Calu3 (cell line): ENCODE data around the gene HEBP1. TPM values are rescaled to one million over a fixed set of nuclear protein-coding genes. Genes with fewer than 3 reads are reported as not detected.

Source experiments
- BruUV-seq: library from RNA; stranded (reverse); fragments of 400-500 nt; replicated peaks from 2 replicates; lab custom pipeline; 2021; lab: Mats Ljungman, UMichigan
- CTCF ChIA-PET: fragments of 300-600 bp; sonication (Branson Sonifier 250); formaldehyde crosslinking; loops from one replicate; lab custom pipeline; 2022; ENCODE audit warnings: antibody characterized with exemption; lab: Charles Lee
- DNase-seq: peaks from one replicate; pipeline ENCODE4 v3.0.0; 2022
- H3K27ac Mint-ChIP-seq: one replicate; pipeline ENCODE4 v1.8.0; 2022; ENCODE audit warnings: mixed read lengths; ENCODE audit not compliant: unreplicated experiment
- H3K27me3 Mint-ChIP-seq: one replicate; pipeline ENCODE4 v1.8.0; 2022; ENCODE audit warnings: mixed read lengths; ENCODE audit not compliant: unreplicated experiment
- H3K36me3 Mint-ChIP-seq: one replicate; pipeline ENCODE4 v1.8.0; 2022; ENCODE audit warnings: mild to moderate bottlenecking, moderate library complexity, mixed read lengths; ENCODE audit not compliant: insufficient read depth, unreplicated experiment
- H3K4me1 Mint-ChIP-seq: one replicate; pipeline ENCODE4 v1.8.0; 2022; ENCODE audit warnings: mild to moderate bottlenecking, low read depth, mixed read lengths; ENCODE audit not compliant: unreplicated experiment
- H3K4me3 Mint-ChIP-seq: one replicate; pipeline ENCODE4 v1.8.0; 2022; ENCODE audit warnings: mild to moderate bottlenecking, low read depth, moderate library complexity, mixed read lengths; ENCODE audit not compliant: unreplicated experiment
- H3K9me3 Mint-ChIP-seq: one replicate; pipeline ENCODE4 v1.8.0; 2022; ENCODE audit warnings: low read depth, mixed read lengths; ENCODE audit not compliant: unreplicated experiment
- intact Hi-C: fragments of 100-400 bp; cut with micrococcal nuclease; formaldehyde crosslinking; loops from one replicate; pipeline ENCODE4 v1.10.0; 2022; ENCODE audit not compliant: unreplicated experiment
- total RNA-seq: library from RNA; stranded (reverse); gene quantifications from 2 replicates; pipeline ENCODE4 v1.2.3, GENCODE V29; 2022
- TF ChIP-seq, protein P1 (sequence below): fragments of 200-600 bp; IDR thresholded peaks from one replicate; pipeline ENCODE4 v1.8.0; 2022; ENCODE audit warnings: antibody characterized with exemption; ENCODE audit not compliant: unreplicated experiment

Gene HEBP1
- total RNA-seq, 1 experiment from 2014 or later, result 10.6 TPM

DNA sequence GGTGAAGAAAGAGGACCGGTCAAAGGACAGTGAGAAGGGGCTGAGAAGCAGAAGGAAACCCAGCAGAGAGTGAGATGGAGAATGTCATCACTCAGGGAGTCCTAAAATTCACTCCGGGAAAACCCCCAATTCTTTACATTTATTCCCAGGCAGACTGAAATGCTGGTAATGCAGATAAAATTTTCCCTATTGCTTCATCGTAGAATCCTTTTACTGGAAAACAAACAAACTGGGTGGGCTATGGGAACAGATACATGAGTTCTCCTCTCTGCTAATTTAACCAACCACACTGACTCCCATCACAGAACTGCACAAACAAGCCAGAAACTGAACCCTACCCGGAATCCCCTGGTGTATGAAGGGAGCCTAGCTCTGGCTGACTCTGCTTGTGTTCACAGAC lies 20.9 kb downstream of the HEBP1 start:
- Mint-ChIP-seq H3K4me3 (no peak overlapping the region), H3K4me1 (peaks cover 8% of the 10 kb centered on the region), H3K27me3 (no peaks in the 10 kb centered on the region), H3K36me3 (no peaks in the 10 kb centered on the region), H3K9me3 (no peaks in the 10 kb centered on the region), H3K27ac (no peak overlapping the region)
- intact Hi-C loops, result loop anchor here (5.0 to 10.0 kb wide), 2 partner anchors 62 to 254 kb away; no protein-coding TSS in a partner anchor
- CTCF ChIA-PET, result no interaction called here
- no TSS peak for BruUV-seq
- DNase-seq, result no peak
- TF ChIP-seq, protein P1, sequence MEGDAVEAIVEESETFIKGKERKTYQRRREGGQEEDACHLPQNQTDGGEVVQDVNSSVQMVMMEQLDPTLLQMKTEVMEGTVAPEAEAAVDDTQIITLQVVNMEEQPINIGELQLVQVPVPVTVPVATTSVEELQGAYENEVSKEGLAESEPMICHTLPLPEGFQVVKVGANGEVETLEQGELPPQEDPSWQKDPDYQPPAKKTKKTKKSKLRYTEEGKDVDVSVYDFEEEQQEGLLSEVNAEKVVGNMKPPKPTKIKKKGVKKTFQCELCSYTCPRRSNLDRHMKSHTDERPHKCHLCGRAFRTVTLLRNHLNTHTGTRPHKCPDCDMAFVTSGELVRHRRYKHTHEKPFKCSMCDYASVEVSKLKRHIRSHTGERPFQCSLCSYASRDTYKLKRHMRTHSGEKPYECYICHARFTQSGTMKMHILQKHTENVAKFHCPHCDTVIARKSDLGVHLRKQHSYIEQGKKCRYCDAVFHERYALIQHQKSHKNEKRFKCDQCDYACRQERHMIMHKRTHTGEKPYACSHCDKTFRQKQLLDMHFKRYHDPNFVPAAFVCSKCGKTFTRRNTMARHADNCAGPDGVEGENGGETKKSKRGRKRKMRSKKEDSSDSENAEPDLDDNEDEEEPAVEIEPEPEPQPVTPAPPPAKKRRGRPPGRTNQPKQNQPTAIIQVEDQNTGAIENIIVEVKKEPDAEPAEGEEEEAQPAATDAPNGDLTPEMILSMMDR, result no peak

DNA sequence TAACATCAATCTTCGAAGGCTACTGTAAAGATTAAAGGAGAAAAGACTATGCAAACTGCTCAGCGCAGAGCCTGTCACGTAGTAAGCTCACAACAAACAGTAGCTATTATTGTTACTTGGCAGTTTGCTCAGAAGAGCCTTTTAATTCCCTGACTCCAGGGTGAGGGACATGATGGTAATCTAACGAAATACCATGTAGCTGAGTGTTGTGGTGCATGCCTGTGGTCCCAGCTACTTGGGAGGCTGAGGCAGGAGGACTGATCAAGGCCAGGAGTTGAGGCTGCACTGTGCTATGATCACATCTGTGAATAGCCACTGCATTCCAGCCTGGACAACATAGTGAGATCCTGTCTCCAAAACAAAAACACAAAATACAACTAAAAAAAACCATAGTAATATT lies 22.8 kb downstream of the HEBP1 start:
- intact Hi-C loops, result loop anchor here (5.0 to 10.0 kb wide), 2 partner anchors 60 to 252 kb away; no protein-coding TSS in a partner anchor
- Mint-ChIP-seq H3K4me3 (no peak overlapping the region), H3K9me3 (peaks cover 8% of the 10 kb centered on the region), H3K27ac (no peak overlapping the region), H3K27me3 (no peaks in the 10 kb centered on the region), H3K36me3 (no peaks in the 10 kb centered on the region), H3K4me1 (peaks cover 8% of the 10 kb centered on the region)
- no peak for DNase-seq
- TF ChIP-seq, protein P1, result no peak
- CTCF ChIA-PET, result no interaction called here
- BruUV-seq, result no TSS peak

DNA sequence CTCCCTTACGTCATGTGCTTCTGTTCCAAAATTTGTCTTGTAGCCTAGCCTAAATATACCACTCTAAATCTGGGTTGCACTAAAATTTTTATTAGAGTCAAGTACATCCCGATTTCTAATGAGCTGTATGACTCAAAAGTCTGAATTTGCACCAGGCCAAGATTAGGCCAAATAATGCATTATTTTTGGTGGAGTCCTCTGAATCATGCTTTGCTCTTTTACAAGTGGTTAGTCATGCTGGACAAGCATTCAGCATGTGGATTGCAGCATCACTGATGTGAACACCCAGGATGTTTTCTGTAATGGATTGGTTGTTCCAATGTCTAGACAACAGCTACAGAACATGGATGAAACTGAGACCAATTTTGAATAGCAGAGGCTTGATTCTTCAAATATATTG lies 23.7 kb downstream of the HEBP1 start:
- no peak overlapping the region for H3K4me3 Mint-ChIP-seq
- TF ChIP-seq, protein P1, result no peak
- H3K36me3 Mint-ChIP-seq, result no peaks in the 10 kb centered on the region
- intact Hi-C loops, result loop anchor here (5.0 to 10.0 kb wide), 2 partner anchors 59 to 252 kb away; no protein-coding TSS in a partner anchor
- no peak for DNase-seq
- CTCF ChIA-PET, result interaction anchor here (0.6 to 2.2 kb wide), 16 partner anchors 9 to 1132 kb away, joined by 3 to 12 read pairs (median 4); partner anchors contain the start of gene DDX47
- H3K27me3 Mint-ChIP-seq, result no peaks in the 10 kb centered on the region
- H3K4me1 Mint-ChIP-seq, result peaks cover 8% of the 10 kb centered on the region
- H3K9me3 Mint-ChIP-seq, result peaks cover 11% of the 10 kb centered on the region
- no peak overlapping the region for H3K27ac Mint-ChIP-seq
- BruUV-seq, result no TSS peak

DNA sequence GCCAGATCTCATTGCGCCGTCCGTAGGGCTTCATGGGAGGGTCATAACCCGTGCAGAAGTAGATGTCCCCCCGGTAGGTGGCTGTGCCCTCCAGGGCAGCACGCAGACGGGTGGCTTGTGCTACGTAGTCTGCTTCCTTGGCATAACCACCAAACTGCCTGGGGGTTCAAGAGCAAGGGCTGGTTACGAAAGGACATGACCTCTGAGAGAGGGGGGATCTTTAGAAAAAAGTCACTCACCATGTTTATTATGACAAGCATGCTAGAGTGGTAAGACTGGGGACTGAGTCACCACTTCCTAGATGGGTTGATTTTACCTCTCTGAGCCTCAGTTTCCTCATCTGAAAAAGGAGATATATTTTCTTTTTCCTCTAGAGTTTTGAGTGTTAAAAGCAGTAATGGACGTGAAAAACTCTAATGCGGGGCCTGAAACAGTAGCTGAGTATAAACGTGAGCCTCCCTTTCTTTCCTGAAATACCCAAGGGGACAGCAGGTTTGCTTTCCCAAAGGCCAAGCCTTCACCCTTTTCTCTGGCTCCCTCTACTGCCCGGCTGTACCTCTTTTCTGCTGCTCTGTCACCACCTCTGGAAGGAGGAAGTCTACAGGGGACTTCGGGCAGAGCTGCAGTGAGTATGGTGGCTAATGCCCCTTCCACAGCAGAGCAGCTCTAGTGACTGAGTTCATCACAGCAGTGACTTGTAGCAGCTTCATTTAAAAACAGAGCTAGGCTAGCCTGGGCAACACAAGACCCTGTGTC lies 24.6 kb downstream of the HEBP1 start:
- BruUV-seq, result no TSS peak
- CTCF ChIA-PET, result interaction anchor here (0.6 to 2.2 kb wide), 17 partner anchors 10 to 1133 kb away, joined by 3 to 12 read pairs (median 4); partner anchors contain the start of gene DDX47
- intact Hi-C loops, result loop anchor here (5.0 to 10.0 kb wide), 2 partner anchors 58 to 251 kb away; no protein-coding TSS in a partner anchor
- no peaks in the 10 kb centered on the region for H3K36me3 Mint-ChIP-seq
- H3K4me3 Mint-ChIP-seq, result no peak overlapping the region
- H3K9me3 Mint-ChIP-seq, result peaks cover 11% of the 10 kb centered on the region
- DNase-seq, result peak; percentile 78
- no peaks in the 10 kb centered on the region for H3K27me3 Mint-ChIP-seq
- H3K4me1 Mint-ChIP-seq, result peaks cover 8% of the 10 kb centered on the region
- H3K27ac Mint-ChIP-seq, result no peak overlapping the region
- TF ChIP-seq, protein P1, result peak; percentile 59
